NCI-H2196 treated with DMSO at 0.1 percent for 48 hours (cell line): ENCODE measurements around the gene PMEPA1.

Experiments
- DNase-seq: peaks from one replicate; lab custom pipeline; 2025; ENCODE audit not compliant: unreplicated experiment; lab: John Stamatoyannopoulos, UW

Gene PMEPA1

DNA sequence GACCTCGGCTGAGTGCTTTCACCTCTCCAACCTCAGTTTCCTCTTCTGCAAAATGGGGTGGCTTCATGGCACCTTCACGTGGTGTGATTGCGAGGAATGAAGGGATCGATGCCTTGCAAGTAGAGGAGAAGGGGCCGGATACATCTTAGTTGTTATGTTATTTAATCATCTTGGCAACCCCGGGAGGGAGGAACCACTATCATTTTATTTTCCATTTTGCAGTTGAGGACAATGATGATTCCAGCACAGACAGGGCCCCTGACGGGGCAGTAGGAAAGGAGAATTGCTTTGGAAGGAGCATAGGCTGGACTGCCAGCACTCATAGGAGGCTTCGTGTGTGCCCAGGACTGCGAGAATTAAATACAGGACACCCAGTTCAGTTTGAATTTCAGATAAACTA, 2.5 kb upstream of the PMEPA1 start:
- DNase-seq: no peak

DNA sequence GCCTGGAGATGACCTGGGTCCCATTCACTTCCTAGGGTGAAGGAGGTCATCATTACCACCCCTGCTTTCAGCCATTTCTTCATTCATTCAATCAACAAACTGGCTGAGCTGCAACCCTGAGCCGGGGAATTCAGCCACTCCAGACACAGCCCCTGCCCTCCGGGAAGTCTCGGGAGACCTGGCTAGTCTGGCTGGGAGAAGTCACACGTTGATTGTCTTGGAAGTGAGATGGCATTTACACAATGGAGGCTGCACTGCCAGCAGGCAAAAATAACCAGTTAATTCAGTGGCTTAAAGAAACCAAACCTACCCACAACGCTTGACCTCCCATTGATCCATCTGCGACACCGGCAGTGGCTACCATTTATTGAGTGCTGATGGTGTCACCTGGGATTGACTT, 2.0 kb upstream of the PMEPA1 start:
- no peak for DNase-seq

DNA sequence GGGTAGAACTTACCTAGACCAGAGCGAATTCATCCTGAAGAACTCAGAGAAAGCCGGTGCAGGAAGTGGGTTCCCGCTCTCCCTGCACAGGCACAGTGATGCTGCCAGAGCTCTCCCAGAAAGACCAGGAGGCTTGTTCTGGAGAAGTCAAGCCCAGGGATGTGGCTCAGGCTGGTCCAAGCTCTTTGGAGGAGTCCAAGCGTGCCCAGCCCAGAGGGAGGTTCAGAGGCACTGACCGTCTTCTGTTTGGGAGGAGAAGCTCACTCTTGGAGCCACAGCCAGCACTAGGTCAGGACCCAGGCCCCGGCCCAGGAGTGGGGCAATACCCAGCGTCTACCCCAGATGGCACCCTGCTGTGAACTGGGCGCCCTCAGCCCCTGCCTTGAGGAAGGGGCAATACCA, 1.5 kb upstream of the PMEPA1 start:
- DNase-seq: no peak

DNA sequence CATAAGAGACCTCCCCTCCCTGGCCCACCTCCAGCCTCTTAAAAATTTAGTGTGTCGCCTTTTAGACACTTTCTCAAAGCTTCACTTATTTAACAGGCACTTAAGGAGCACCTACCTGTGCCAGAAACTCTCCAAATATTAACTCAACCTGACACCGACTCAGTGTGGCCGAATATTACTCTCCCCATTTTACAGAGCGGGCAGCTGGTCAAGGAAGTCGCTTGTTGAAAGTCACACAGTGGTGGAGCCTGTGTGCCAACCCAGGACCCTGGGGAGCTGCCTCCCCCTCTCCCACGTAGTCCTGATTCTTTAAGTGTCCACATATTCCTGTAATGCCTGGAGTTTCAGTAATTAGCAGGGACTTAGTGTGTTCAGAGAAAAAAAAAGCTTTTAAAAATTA, 1.0 kb upstream of the PMEPA1 start:
- DNase-seq: no peak

DNA sequence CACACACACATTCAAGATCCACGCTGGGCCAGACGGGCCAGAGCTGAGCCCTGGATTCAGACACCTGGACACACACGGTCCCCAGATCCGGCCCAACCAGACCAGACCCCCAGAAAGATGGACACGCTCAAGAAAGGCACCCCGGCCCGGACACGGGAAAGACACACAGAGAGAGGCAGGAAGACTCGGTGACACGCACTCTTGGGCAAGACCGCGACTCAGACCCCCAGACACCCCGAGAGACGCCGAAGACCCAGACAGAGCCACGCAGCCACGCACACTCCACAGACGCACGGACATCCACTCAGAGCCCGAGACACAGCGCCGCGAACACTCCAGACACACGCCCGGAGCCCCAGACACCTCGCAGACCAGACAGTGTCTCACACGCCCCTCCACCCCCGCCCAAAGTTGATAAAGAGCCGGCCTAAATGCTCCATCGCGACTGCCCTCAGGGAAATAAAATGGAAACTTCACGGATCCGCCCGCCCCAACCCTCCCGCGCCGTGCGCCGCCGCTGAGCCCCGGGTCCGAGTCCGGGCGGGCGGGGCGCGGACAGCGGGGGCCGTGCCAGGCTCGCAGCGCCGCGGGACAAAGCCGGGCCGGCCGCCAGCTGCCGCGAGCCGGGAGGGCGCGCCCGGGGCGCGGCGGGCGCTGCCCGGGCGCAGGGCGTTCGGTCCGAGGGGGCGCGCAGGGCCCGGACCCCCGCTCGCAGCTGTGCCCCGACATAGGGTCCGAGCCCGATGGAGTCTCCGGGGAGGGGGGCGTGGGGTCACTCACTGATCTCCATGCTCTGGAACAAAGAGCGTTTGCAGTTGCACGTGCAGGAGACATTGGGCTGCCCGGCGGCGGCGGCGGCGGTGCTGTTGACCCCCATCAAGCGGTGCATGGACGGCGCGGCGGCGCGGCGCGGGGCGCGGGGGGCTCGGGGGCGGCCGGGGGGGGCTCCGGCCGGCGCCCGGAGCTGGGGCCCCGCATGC, 831 bp downstream of the PMEPA1 start:
- no peak for DNase-seq

DNA sequence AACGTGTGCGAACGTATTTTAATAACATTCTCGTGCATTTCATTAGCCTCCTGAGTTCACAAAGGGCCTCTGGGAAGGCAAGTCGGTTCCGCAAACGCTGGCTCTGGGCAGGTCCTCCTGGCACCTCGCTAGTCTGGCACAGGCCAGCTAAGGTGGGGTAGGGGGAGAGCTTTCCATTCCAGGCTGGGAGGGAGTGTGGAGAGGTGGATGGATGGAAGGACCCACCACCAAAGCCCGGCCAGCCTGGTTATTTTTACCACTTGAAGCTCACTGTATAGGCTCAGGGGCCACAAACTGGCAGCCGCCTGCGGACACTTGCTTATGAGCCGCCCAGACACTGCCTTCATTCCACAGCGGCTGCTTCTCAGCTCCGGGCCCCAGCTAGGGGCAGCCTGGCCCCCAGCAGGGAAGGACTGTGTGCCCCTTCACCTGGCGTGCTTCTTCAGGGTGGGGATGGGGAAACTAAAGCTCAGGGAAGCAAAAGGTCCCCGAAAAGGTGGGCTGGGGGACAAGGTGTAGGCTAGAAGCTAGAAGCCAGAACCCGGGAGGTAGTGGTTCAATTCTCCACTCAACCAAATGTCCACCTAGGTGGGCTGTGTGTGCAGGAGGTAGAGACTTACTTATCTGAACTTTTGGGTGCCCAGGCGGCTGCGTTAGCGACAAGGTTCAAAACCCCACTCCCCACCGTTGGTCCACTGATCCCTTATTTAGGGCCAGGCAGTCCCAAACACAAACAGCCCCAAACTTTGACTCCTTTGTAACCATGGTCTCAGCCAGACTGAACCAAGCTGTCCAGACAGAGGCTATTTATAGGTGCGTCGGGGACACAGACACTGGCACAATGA, 1.7 kb downstream of the PMEPA1 start:
- DNase-seq: no peak

DNA sequence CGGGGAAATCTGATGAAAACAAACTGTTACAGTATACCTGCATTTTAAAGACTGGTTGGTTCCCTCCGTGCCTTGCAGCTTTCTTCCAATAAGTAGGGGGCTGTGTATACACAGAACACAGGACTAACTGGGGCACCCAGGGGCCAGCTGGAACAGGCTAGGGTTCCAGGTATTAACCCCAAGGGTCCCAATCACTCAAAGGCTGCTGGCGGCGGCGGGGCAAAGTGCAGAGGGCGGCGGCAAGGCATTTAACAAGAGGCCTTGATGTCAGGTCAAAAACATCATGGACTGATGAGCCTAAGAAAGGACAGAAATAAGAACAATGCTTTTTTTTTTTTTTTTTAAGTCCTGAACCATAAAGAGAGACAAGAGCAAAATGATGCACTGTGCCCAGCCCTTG, 2.5 kb downstream of the PMEPA1 start:
- no peak for DNase-seq

DNA sequence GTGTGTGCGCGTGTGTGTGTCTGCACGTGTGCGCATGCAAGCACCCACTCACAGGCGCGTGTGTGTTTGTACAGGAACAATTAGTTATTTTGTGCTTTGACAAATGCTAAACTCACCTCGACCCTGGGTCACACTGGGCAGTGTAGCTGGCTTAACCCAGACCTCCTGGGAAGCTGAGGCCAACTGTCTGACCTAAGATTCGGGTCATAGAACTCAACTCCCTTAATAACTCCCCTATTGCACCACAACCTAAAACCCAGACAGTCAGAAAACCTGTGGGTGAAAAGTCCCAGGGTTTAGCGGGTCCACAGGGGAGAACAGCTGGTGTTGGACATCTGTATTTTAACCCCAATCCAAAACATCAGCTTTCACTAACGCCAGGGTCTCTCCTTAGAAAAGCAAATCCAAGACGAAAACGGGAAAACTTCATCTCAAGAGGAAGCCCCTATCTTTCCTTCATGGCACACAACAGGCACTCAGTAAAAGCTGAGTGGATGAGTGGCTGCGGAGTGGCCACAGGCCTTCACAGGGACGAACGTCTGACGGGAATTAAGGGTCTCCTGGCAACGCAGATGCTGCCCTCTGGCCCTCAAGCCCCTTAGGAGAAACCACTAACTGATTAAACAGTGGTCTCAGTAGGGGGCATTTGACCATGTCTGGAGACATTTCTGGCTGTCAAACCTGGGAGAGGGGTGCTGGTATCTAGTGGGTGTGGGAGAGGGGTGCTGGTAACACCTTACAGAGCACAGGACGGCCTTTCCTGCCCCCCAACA, 4.5 kb downstream of the PMEPA1 start:
- DNase-seq: no peak

DNA sequence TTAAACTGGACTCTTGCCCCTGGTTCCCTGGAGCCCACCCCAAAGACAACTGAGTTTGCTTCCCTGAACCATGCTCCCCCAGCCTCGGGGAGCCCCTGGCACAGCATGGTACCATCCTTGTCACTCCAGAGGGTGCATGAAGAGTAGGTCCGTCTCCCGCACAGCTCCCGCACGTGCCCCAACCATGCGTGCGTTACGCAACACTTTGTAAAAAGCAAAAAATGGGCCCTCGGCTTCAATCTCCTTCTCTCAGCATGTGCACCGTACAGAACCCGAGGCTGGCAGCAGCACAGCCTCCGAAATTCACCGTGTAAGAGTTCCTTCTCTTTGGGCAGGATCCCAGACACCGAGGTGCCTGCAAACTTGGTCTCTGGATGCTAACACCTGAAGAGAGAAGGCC, 5.6 kb downstream of the PMEPA1 start:
- no peak for DNase-seq

DNA sequence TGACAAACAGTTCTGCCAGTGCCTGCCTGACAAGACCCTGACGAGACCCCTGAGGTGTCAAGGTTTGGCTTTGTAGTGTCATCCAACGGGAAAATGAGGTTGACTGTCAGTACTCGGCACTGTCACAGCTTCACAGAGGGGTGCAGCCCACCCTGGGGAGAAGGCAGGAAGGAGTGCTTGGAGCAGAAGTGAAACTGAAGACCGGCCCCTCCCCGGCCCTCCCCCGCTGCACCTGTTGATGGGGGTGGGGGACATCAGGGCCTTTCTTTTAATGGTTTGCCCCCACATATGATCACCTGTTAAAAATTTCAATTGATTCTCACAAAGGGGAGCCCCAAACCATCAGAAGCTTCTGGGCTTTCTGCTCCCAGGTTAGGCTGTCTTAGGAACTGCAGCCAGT, 6.8 kb downstream of the PMEPA1 start:
- DNase-seq: no peak

DNA sequence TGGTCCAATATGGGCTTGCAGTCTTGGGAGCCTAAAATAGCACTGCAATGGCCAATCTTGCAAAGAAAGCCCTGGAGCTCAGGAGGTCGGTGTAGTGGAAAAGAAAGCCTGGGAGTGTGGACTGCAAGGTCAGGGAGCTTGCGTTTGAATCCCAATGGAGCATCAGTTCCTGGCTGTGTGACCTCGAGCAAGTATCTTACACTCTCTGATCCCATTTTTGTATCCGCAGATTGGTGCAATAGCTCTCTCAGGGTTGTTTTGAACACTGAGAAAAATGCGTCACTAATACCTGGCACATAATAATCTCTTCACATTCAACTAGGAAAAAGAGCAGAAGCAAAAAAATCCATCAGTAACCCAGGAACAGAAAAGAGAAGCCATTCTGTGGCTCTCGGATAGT, 7.3 kb downstream of the PMEPA1 start:
- DNase-seq: no peak

DNA sequence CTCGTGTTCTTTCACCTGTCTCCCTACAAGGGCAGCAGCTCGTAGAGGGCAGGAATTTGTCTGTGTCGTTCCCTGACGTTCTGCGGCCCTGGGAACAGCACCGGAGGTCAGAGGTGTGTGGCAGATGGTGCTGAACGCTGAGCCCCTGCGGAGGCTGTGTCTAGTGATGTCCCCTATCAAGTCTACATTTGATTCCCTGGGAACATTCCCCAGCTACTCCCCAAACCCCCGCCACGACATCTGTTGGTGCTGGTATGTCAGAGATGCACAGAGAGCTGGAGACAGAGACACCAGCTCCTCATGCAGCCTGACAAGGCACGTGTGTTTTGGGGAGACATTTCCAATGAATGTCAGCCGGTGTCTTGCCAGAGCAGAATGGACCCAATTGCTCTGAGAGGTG, 7.7 kb downstream of the PMEPA1 start:
- no peak for DNase-seq

DNA sequence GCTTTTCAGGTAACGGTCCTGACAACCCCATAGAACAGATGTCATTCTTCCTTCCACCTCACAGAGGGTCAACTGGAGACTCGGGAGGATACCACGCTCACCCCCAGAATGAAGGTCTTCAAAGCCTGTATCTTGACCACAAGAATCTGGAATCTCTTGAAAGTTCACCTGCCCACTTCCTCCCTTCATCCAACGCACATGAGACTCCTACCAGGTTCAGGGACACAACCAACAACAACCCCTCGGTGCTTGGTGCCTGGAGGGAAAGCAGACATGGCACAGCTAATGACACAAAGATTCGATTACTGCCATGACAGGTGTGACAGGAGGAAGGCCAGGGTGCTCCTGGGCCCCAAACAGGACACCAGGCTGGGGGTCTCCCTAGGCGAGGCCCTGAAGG, 8.2 kb downstream of the PMEPA1 start:
- DNase-seq: no peak

DNA sequence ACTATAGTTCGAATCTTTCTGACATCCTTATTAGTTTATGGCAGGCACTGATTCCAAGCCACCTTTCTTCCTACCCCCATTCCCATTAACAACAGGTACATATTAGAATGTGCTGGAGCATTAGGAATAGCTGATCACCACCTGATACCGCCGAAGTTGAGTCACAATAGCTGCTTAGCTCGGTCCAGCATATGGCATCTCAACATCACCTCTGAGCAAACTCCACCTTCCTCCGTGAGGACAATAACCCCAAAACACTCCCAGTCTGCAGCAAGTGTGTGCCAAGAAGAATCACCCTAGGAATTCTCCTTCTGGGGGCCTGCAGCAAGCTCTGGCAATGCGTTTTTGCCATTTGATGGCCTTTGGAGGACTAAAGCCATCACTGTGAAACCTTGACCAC, 8.7 kb downstream of the PMEPA1 start:
- DNase-seq: no peak

DNA sequence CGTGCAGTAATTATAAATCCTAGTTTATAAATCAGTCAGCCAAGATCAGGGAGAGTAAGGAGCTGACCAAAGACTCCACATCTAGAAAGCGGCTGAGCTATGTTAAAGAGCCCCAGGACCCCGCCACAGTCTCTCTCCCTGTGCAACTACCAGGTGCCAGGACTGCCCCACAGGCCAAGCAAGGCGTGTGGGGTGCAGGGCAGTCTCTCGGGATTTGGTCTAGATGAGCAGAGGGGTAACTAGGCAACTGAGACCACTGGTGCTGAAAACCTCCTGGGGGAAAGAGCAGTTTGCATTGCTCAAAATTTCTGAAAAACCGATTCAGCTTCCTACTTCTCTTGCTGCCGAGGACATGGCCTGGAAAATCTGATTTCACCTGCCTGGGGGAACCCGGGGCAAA, 10.4 kb downstream of the PMEPA1 start:
- no peak for DNase-seq

DNA sequence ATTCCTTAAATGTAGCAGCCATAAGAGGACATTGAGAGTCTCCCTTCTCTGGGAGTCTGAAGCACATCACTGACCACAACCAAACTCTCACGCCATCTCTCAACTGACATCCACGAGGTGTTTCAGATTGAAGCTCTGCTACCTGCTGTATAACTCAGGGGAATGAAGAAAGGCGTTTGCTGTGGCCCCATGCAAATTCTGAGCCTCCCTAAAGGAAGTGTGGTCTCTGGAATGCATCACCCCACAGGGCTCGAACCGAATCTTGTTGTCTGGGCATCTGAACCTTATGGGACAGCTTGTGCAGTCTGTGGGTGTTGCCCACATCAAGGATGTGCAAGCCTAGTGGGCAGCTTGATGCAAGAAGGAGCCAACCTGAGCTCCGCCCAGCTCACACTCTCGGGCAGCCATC, 10.9 kb downstream of the PMEPA1 start:
- no peak for DNase-seq

DNA sequence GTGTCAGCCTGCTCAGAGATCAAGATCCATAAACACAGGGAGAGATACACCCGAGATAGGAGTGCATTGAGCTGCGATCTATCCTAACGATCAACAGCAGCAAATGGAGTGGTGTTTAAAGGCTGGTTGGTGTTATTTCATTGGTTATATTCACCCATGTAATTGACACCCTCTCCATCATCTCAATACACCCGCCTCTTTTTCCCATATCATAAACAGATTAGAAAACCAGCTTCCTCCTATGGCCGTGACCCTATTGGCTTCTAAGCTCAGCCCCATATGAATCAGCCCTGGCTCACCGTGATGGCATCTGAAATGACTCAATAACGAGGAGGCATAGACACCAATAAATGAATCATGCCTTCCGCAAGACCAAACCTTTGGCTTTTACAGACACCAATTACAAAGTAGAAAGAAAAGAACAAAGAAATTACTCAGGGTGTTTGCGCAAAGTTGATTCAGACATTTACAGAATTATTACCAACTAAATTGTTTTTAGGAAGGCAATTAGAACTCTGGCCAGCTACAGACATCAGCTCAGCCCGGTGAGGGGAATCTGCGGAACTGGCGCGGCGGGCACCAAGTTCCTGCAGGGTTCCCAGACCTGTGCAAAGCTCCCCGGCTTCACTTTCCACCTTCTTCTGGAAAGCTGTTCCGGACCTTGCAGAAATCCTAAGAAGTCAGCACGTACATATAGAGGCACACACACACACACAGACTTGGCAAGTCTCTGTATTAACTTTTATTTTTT, 11.5 kb downstream of the PMEPA1 start:
- DNase-seq: no peak

DNA sequence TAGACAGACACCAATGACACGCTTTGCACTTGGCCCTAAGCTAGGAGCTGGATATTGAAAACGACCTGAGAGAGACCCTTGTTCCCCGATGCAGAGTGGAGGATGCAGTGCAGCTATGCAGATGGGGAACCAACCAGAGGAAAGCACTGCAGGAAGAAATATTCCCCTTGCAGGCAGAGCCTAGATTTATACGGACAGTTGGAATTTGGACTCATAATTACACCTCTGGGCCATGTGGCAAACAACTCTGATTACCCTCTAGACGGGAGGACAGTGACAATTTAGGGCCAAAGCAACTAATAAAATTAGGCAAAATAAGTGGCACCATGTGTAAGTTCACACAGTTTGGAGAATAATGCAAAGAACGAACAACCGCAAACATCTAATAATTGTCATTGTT, 12.3 kb downstream of the PMEPA1 start:
- no peak for DNase-seq

DNA sequence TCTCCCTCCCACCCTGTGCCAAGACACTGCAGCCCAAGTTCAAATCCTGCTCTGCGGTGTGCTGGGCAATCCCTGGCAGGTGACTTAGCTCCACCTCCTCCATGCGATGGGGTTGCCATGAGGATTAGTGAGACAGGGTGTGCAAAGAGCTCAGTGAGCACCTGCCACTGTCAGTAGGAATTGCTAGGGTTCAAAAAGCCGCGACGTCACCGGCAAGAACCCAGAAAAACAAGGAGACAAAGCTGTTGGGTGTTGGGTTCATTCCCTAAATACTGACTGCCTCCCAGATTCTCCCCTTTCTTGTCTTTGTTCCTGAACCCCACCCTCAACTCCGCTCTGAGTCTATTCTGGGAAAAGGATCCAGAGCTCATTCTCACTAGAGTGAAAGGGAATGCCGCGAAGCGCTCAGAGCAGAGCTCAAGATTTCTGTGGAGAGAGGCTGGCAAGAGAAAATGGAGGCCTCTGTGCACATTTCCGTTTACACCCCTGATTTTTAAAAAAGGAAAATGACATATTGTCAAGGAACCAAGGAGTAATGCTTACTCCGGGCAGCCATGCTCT, 13.3 kb downstream of the PMEPA1 start:
- no peak for DNase-seq

DNA sequence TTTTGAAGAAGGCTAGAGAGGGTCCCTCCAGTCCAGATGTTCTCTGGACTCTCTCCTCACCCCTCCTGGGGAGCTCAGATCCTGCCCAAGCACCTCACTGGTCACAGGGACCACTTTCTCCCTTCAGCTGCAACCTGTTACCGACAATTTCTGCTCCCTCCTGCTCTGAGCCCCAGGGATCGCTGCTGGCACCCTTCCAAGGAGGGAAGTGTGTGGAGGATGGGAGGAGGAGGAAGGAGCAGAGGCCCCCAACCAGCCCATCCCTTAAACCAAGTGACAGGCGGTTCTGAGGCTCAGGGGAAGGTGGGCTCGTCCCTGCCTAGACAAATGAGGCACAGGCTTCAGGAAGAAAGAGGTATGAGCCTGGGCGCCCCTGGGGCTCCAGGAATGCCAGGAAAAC, 13.9 kb downstream of the PMEPA1 start:
- no peak for DNase-seq
